Loucy (cell line): ENCODE data around the gene FITM1.

ENCODE experiments used
- H2AFZ ChIP-seq: fragments of 200-600 bp; sonication (generic); 2 replicates; pipeline ENCODE4 v1.6.0; 2016; ENCODE audit warnings: antibody characterized with exemption, mild to moderate bottlenecking, low read length, moderate library complexity
- H3F3A ChIP-seq: fragments of 200-600 bp; 2 replicates; pipeline ENCODE4 v1.6.0; 2016; ENCODE audit warnings: antibody characterized with exemption, low read depth, mild to moderate bottlenecking
- H3K27me3 ChIP-seq: fragments of 200-600 bp; sonication (generic); 2 replicates; pipeline ENCODE4 v1.6.1; 2014; ENCODE audit warnings: low read length, mild to moderate bottlenecking; ENCODE audit not compliant: insufficient read depth, poor library complexity, severe bottlenecking
- H3K36me3 ChIP-seq: fragments of 200-600 bp; sonication (generic); 2 replicates; pipeline ENCODE4 v1.6.1; 2016; ENCODE audit warnings: low read length; ENCODE audit not compliant: insufficient read depth
- H3K4me1 ChIP-seq: fragments of 200-600 bp; sonication (generic); 2 replicates; pipeline ENCODE4 v1.5.1; 2014; ENCODE audit warnings: low read length, mild to moderate bottlenecking; ENCODE audit not compliant: insufficient read depth, poor library complexity, severe bottlenecking
- H3K4me2 ChIP-seq: fragments of 200-600 bp; sonication (generic); 2 replicates; pipeline ENCODE4 v1.6.0; 2014; ENCODE audit warnings: antibody characterized with exemption, low read length, low read depth, mild to moderate bottlenecking; ENCODE audit not compliant: poor library complexity, severe bottlenecking
- H3K4me3 ChIP-seq: fragments of 200-600 bp; sonication (generic); 2 replicates; pipeline ENCODE4 v1.5.1; 2014; ENCODE audit warnings: low read length, mild to moderate bottlenecking, mixed read lengths; ENCODE audit not compliant: poor library complexity, severe bottlenecking
- H3K79me2 ChIP-seq: fragments of 200-600 bp; sonication (generic); 2 replicates; pipeline ENCODE4 v1.6.1; 2014; ENCODE audit warnings: low read length; ENCODE audit not compliant: insufficient read depth
- H3K9ac ChIP-seq: fragments of 200-600 bp; sonication (generic); 2 replicates; pipeline ENCODE4 v1.6.0; 2014; ENCODE audit warnings: mild to moderate bottlenecking, low read depth, low read length, moderate library complexity; ENCODE audit not compliant: poor library complexity, severe bottlenecking
- H3K9me2 ChIP-seq: fragments of 200-600 bp; sonication (generic); replicated peaks from 2 replicates; pipeline ENCODE4 v1.6.1; 2016; ENCODE audit warnings: low read depth, low read length, mixed read lengths
- H3K9me3 ChIP-seq: fragments of 200-600 bp; sonication (generic); 2 replicates; pipeline ENCODE4 v1.6.1; 2014; ENCODE audit warnings: mild to moderate bottlenecking, antibody characterized with exemption, low read length, low read depth; ENCODE audit not compliant: insufficient read depth
- H4K20me1 ChIP-seq: fragments of 200-600 bp; sonication (generic); 2 replicates; pipeline ENCODE4 v1.6.0; 2014; ENCODE audit warnings: antibody characterized with exemption, low read length, mild to moderate bottlenecking; ENCODE audit not compliant: insufficient read depth, poor library complexity, severe bottlenecking
- EZH2phosphoT487 ChIP-seq: fragments of 200-600 bp; IDR thresholded peaks from 2 replicates; pipeline ENCODE4 v1.6.1; 2018; ENCODE audit warnings: antibody characterized with exemption, mild to moderate bottlenecking, moderate library complexity, borderline replicate concordance
- TF ChIP-seq, protein P1 (sequence below): fragments of 200-600 bp; sonication (generic); conservative IDR thresholded peaks from 2 replicates; pipeline ENCODE4 v1.5.1; 2014; ENCODE audit warnings: mild to moderate bottlenecking, antibody characterized with exemption, low read length

Gene FITM1

GRCh38 chr14:24135834-24136683 lies 5.6 kb downstream of the FITM1 start, which contains the start of gene PSME1:
Gene PSME1 (plus strand): TSS chr14:24136194. CDS start chr14:24136263, 69 bp downstream.
- Histone ChIP-seq H2AFZ (peak within 1 kb of the TSS; percentile 92), H4K20me1 (peaks cover 28% of the 10 kb centered on the region), H3K9me3 (no peaks in the 10 kb centered on the region), H3K36me3 (peaks cover 19% of the 10 kb centered on the region), H3K4me3 (peak within 1 kb of the TSS; percentile 99), H3K9me2 (no peaks in the 10 kb centered on the region), H3K79me2 (peaks cover 51% of the 10 kb centered on the region), H3K4me2 (peak within 1 kb of the TSS; percentile 99), H3K9ac (peak within 1 kb of the TSS; percentile 96), H3K4me1 (peaks cover 48% of the 10 kb centered on the region), H3F3A (no peaks in the 10 kb centered on the region), H3K27me3 (no peaks in the 10 kb centered on the region)
- TF ChIP-seq EZH2phosphoT487 = no peak
- TF ChIP-seq, protein P1, sequence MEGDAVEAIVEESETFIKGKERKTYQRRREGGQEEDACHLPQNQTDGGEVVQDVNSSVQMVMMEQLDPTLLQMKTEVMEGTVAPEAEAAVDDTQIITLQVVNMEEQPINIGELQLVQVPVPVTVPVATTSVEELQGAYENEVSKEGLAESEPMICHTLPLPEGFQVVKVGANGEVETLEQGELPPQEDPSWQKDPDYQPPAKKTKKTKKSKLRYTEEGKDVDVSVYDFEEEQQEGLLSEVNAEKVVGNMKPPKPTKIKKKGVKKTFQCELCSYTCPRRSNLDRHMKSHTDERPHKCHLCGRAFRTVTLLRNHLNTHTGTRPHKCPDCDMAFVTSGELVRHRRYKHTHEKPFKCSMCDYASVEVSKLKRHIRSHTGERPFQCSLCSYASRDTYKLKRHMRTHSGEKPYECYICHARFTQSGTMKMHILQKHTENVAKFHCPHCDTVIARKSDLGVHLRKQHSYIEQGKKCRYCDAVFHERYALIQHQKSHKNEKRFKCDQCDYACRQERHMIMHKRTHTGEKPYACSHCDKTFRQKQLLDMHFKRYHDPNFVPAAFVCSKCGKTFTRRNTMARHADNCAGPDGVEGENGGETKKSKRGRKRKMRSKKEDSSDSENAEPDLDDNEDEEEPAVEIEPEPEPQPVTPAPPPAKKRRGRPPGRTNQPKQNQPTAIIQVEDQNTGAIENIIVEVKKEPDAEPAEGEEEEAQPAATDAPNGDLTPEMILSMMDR = no peak

DNA sequence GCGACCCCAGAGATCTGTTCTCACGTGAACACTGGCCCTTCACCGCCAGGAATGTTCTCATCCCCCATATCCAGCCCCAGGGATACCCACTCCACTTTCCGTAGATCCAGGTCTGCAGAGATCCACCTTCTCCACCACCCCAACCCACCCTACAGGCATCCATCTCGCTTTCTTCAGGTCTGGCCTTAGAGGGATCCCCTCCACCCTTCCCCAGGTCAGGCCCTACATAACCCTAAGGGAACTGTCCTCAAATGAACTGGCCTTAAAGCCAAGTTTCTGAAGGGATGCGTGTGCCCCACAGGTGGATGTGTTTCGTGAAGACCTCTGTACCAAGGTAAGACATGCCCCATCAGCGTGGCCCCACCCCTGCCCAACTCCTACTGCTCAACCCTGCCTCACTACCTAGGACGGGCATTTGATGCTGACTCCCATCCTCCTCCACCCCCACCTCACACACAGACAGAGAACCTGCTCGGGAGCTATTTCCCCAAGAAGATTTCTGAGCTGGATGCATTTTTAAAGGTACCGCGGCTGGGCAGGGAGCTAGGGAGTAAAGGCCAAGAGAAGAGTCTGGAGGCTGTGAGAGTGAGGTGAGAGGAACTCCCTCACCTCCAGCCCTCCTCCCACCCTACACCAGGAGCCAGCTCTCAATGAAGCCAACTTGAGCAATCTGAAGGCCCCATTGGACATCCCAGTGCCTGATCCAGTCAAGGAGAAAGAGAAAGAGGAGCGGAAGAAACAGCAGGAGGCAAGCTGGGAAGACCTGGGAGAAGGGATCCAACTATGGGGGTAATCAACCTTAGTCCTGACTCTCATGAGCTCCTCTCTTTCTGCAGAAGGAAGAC lies 6.4 kb downstream of the FITM1 start:
- no peaks in the 10 kb centered on the region for H3K9me2 ChIP-seq
- H3F3A ChIP-seq = no peaks in the 10 kb centered on the region
- no peaks in the 10 kb centered on the region for H3K27me3 ChIP-seq
- H3K4me1 ChIP-seq = peaks cover 48% of the 10 kb centered on the region
- no peak for TF ChIP-seq EZH2phosphoT487
- TF ChIP-seq, protein P1 = no peak
- H2AFZ ChIP-seq = no peak overlapping the region
- peak overlapping the region; percentile 99 for H3K4me2 ChIP-seq
- H3K9ac ChIP-seq = peak overlapping the region; percentile 96
- peaks cover 19% of the 10 kb centered on the region for H3K36me3 ChIP-seq
- H4K20me1 ChIP-seq = peaks cover 28% of the 10 kb centered on the region
- H3K9me3 ChIP-seq = no peaks in the 10 kb centered on the region
- peak overlapping the region; percentile 99 for H3K4me3 ChIP-seq
- H3K79me2 ChIP-seq = peaks cover 52% of the 10 kb centered on the region

DNA sequence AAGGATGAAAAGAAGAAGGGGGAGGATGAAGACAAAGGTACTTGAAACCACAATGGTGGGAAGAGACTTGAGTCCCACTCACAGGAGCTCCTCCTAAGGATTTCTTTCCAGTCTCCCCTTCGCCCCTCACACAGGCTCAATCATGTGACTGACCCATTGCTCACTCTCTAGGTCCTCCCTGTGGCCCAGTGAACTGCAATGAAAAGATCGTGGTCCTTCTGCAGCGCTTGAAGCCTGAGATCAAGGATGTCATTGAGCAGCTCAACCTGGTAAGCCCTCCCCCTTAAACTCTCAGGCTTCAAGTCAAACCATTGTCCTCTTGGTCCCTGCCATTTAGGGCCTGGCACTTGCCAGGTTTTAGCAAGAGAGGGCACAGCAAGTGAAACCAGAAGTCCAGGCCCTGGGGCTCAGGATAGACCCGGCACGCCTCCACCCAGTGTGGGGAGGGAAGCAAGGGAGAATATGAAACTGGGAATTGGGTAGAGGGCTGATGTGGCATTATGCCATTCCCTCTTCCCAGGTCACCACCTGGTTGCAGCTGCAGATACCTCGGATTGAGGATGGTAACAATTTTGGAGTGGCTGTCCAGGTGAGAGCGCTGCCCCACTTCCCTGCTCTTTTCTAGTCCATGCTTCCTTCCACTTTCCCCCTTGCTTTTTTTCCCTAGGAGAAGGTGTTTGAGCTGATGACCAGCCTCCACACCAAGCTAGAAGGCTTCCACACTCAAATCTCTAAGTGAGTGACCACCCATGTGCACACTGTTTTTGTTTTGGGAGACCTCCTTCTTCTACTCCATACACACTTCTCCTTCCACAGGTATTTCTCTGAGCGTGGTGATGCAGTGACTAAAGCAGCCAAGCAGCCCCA lies 7.3 kb downstream of the FITM1 start:
- no peaks in the 10 kb centered on the region for H3K9me3 ChIP-seq
- peak overlapping the region; percentile 96 for H3K9ac ChIP-seq
- peaks cover 28% of the 10 kb centered on the region for H4K20me1 ChIP-seq
- peak overlapping the region; percentile 99 for H3K4me3 ChIP-seq
- no peaks in the 10 kb centered on the region for H3F3A ChIP-seq
- H2AFZ ChIP-seq = no peak overlapping the region
- H3K4me1 ChIP-seq = peaks cover 45% of the 10 kb centered on the region
- TF ChIP-seq EZH2phosphoT487 = no peak
- TF ChIP-seq, protein P1 = no peak
- no peaks in the 10 kb centered on the region for H3K27me3 ChIP-seq
- H3K9me2 ChIP-seq = no peaks in the 10 kb centered on the region
- H3K4me2 ChIP-seq = peak overlapping the region; percentile 99
- peaks cover 19% of the 10 kb centered on the region for H3K36me3 ChIP-seq
- peaks cover 54% of the 10 kb centered on the region for H3K79me2 ChIP-seq
